NCI-H2227 (cell line): ENCODE data around the gene CDX2.

Experiments used
- DNase-seq: peaks from one replicate; lab custom pipeline; 2025; ENCODE audit not compliant: unreplicated experiment; lab: John Stamatoyannopoulos, UW

Gene CDX2

DNA sequence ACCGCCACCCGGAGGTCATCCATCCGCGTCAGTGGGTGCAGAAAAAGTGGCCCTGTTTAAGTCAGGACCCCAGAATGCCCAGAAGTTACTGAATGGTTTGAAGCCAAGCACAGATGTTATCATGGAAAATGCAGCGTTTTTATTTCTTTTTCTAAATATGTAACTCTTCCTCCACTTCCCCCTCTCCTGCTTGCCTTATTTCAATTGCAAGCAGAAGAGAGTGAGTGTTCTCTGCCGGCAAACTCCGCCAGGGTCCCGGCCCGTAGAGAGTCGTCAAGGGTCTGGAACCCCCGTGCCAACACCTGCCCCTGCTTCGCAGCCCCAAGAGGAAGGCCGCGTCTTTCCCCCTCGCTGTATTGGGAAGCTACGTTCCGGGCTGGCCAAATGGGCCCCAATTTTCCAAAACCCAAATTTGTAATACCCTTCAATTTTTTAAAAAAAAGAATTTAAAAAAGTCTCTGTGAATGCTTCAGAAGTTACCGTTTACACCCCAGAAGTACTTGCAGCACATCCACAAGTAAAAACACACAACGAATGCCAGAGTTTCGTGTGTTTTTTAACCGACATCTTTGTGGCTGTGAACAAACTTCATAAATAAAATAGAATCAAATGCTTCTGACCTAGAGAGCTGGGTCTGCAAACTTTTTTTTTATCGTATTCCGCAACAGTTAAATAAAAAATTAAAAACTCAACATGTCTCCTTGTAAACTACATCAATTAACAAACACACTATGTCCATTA is 50.0 kb downstream of the CDX2 start:
- DNase-seq, result no peak

DNA sequence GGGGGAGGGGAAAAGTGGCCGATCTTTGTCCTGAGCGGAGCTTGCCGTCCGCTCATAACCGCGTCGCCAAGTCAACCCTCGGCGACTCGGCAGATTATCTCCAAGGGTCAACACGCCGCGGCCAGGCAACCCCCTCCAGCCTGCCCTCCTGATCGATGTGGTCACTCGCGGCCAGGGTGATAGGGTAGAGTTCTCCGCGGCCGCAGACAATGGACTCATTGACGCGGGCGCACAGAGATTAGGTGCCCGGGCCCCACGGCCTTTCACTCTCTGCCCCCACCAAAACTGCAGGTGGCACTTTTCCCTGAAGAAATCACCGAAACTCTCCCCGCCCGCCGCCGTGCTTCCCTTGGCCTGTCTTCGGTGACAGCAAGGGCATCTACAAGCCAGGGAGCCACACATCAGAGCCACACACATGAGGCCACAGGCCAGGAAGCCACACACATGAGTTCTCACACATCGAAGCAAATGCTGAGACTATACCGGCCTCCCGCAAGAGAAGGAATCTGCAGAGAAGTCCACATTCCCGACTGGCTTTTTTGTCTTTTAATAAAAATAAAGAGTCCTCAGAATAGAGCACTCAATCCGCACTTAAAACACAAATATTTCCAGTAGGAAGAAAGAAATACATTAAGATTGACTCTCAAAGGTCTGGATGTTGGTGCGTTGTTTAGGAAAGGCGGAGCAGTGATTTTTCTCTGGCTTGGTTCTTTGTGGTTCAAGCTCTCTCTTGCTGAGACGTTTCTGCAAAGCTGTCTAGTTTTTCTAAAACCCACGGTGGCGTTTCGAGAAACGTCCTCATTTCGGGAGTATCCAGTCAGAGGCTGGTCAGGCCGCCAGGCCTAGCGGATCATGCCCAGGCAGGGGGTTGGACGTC is 50.8 kb downstream of the CDX2 start:
- DNase-seq, result no peak

DNA sequence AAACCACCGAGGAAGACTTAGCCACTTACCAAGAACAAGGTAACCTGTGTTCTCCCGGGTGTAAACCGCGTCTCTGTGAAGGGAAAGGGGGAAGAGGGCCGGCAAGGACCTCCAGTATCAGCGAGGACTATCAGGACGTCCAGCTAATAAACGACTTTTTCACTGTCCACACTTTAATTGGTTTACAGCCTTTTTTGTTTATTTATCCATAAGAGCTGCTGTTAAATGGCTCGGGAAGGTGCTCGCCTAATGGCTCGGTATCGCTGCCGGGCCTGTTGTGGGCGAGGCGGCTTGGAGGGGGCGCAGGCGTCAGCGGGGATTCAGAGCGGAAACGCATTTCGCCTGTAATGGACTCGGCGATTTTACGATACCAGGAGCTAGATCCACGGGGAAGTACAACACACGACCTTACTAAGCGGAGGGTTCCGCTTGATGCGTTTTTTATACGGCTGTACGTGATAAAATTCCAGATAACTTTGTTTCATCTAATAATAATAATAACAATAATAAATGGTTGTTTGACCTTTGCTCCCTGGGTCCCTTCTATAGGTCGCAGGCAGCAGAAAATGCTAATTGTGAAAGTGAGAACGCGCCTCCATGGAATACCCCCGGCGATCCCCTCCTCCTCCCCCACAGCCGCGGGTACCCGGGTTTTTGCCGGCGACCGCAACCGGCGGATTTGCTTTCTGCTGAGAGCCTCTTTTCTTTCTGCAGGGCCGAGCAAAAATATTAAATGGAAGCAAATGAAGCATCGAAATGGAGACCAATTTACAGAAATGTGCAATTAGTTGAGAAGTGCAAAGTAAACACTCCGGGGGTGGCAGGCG is 51.8 kb downstream of the CDX2 start:
- no peak for DNase-seq

DNA sequence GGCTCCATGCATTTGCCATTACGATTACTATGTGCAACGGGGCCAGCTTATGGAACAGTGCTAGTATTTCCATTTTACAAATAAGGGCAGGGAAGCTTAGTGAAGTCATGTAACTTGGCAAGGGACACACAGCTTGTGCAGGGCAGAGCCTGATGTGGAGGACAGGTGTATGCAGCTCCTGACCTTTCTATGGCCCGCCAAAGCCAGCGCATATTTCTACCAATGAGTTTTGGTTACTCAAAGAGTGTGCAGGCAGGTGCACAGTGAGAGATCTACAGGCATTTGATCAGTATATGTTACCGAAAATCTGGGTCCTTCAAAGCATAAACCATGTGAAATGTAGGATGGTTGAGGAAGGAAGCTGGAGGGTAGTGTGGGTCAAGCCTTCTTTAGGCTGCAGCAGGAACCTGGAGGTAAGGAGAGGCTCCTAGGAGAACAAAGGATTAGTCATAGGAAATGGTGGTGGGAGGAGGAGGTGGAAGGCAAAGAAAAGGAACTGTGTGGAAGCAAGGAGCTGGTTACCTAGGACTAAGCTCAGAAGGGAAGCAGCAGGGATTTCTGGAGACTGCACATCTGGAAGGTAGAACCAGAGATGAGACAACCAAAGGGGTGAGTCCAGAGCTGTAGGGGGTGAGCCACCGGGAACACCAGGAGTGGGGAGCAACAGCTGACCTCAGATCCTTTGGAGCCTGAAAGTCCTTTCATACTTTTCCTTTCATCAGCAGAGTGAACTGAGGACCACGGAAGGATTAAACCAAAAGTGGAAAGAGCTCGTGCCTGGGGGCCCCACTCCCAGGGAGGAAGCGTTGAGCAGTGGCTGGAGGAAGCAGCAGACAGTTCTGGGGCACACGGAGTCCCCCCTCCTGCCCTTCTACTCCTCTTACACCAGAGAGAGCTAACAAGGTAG is 53.6 kb downstream of the CDX2 start:
- no peak for DNase-seq

DNA sequence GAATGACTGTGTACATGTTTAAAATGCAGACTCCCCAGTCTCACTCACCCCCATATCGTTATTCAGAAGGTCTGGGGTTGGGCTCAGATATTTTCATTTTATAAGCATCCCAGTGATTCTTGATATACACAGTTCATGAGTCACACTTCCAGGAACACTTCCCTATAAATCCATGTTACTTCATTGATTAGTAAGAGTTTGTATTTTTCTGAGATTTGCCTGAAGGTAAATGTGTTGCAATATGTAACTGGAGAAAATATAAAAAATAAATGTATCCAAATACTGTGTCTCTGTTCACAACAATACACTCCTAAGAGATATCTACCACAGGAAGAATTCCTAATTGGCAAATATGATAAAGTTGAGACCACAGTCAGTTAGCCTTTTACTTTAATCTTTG is 56.0 kb downstream of the CDX2 start:
- DNase-seq, result no peak

DNA sequence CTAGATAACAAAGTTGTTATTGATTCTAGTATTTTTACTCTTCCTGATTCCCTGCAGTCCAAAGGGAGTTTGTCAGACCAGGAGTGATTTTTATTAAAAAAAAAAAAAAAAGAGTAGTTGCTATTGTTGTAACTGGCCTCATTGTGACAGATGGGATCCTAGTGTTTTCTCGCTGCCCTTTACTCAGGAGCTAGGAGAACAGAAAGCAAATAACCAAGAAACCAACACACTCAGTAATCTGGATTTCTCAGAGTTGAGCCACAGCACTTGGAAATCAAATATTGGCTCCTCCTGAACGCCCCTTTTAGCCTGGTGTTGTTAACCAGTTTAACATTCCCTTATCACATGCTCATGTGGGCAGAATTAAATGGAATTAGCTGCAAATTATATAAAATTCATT is 57.6 kb downstream of the CDX2 start:
- DNase-seq, result no peak
